Suprapubic skin (tissue), 4 donors: ENCODE data around the gene PIGV. TPM values are rescaled to one million over a fixed set of nuclear protein-coding genes. Genes with fewer than 3 reads are reported as not detected.
A peak's percentile ranks its signal among the peaks of the same experiment; 100 is the strongest.

ENCODE experiments used
- DNase-seq, 2 donors: peaks; one replicate each; pipeline ENCODE4 v3.0.0-alpha.2; 2019; ENCODE audit warnings: low spot score in 2 of 2
- H3K27ac ChIP-seq: fragments of 200-600 bp; sonication (generic); one replicate; pipeline ENCODE4 v1.5.1; 2019
- H3K27me3 ChIP-seq: fragments of 200-600 bp; sonication (generic); one replicate; pipeline ENCODE4 v1.5.1; 2019
- H3K36me3 ChIP-seq: fragments of 200-600 bp; sonication (generic); one replicate; pipeline ENCODE4 v1.5.1; 2019
- H3K4me1 ChIP-seq: fragments of 200-600 bp; sonication (generic); one replicate; pipeline ENCODE4 v1.5.1; 2019
- H3K4me3 ChIP-seq: fragments of 200-600 bp; sonication (generic); one replicate; pipeline ENCODE4 v1.5.1; 2019; ENCODE audit warnings: mild to moderate bottlenecking
- H3K9me3 ChIP-seq: fragments of 200-600 bp; sonication (generic); one replicate; pipeline ENCODE4 v1.5.1; 2019
- EP300 ChIP-seq: sonication (generic); formaldehyde crosslinking; IDR thresholded peaks from one replicate; pipeline ENCODE4 v1.6.1; 2017; ENCODE audit warnings: antibody characterized with exemption
- POLR2A ChIP-seq, 2 donors: fragments of 450-650 bp; IDR thresholded peaks; one replicate each; pipeline ENCODE4 v1.6.1; 2017; ENCODE audit warnings: antibody characterized with exemption in 2 of 2, mild to moderate bottlenecking in 2 of 2, moderate library complexity in 2 of 2
- POLR2AphosphoS5 ChIP-seq, 3 donors: sonication (generic); formaldehyde crosslinking; IDR thresholded peaks; one replicate each; pipeline ENCODE4 v1.6.1; 2017; ENCODE audit warnings: antibody characterized with exemption in 3 of 3
- WGBS: methylation state at CpG from one replicate; pipeline ENCODE4 v1.1.5; 2018; 5-methylcytosine and 5-hydroxymethylcytosine counted together
- total RNA-seq, 4 donors: library from RNA; depleted of rRNA; stranded (reverse); fragments of >200 nt; gene quantifications; one replicate each; pipeline ENCODE4 v1.1.0, GENCODE V29; 2016
- TF ChIP-seq, protein P1 (sequence below), 2 donors: fragments of 200-600 bp in 1 of 2; fragments of 450-650 bp in 1 of 2; sonication (generic) in 1 of 2; IDR thresholded peaks; one replicate each; pipeline ENCODE4 v1.5.1; 2016 to 2019; ENCODE audit warnings: antibody characterized with exemption in 2 of 2, mild to moderate bottlenecking in 1 of 2, moderate library complexity in 1 of 2

The PIGV gene
- total RNA-seq, 4 donors from 2014 or later, result 15.9 to 31.5 (median 25.6) TPM

DNA sequence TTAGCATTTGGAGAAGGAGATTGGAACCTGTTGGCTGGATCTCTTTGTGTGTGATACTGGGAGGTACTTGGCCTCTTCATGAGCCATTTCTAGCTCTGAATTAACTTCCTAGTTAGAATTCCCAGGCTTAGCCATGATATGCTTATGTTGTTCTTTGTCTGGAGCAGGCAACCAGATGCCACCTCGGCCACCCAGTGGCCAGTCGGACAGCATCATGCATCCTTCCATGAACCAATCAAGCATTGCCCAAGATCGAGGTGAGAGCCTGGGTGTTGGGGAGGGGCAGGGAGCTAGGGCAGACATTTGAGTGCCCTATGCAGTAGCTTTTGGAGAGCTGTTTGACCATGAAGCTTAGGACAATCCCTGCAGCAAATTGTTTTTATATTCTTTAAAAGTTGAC, 26.5 kb upstream of the PIGV start:
- no peak for DNase-seq
- H3K4me3 ChIP-seq, result no peak overlapping the region
- no peak overlapping the region for H3K27ac ChIP-seq
- TF ChIP-seq POLR2AphosphoS5 (IDR thresholded peaks at IDR 0.05), result no peak
- no peak for TF ChIP-seq EP300
- TF ChIP-seq POLR2A (IDR thresholded peaks at IDR 0.05), result no peak
- TF ChIP-seq, protein P1, sequence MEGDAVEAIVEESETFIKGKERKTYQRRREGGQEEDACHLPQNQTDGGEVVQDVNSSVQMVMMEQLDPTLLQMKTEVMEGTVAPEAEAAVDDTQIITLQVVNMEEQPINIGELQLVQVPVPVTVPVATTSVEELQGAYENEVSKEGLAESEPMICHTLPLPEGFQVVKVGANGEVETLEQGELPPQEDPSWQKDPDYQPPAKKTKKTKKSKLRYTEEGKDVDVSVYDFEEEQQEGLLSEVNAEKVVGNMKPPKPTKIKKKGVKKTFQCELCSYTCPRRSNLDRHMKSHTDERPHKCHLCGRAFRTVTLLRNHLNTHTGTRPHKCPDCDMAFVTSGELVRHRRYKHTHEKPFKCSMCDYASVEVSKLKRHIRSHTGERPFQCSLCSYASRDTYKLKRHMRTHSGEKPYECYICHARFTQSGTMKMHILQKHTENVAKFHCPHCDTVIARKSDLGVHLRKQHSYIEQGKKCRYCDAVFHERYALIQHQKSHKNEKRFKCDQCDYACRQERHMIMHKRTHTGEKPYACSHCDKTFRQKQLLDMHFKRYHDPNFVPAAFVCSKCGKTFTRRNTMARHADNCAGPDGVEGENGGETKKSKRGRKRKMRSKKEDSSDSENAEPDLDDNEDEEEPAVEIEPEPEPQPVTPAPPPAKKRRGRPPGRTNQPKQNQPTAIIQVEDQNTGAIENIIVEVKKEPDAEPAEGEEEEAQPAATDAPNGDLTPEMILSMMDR (IDR thresholded peaks at IDR 0.05), result no peak
- WGBS, result 68% methylated on average over 3 of the region's 3 CpGs
- no peaks in the 10 kb centered on the region for H3K27me3 ChIP-seq
- no peaks in the 10 kb centered on the region for H3K9me3 ChIP-seq
- H3K4me1 ChIP-seq, result no peaks in the 10 kb centered on the region
- peaks cover 72% of the 10 kb centered on the region for H3K36me3 ChIP-seq

DNA sequence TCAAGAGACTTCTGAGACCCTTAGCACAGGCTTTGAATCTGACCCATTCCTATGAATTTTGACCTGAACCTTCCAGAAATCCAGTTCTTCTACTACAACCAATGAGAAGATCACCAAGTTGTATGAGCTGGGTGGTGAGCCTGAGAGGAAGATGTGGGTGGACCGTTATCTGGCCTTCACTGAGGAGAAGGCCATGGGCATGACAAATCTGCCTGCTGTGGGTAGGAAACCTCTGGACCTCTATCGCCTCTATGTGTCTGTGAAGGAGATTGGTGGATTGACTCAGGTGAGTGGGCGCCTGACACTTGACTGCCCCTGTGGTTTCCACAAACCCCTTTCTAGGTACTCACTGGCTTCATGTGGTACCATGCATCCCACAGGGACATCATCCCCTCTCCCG, 20.0 kb upstream of the PIGV start:
- Histone ChIP-seq H3K27ac (no peak overlapping the region), H3K4me3 (no peak overlapping the region), H3K27me3 (no peaks in the 10 kb centered on the region), H3K36me3 (peaks cover 90% of the 10 kb centered on the region), H3K9me3 (no peaks in the 10 kb centered on the region), H3K4me1 (peaks cover 30% of the 10 kb centered on the region)
- 93% methylated on average over 4 of the region's 4 CpGs for WGBS
- no peak for TF ChIP-seq POLR2AphosphoS5 (IDR thresholded peaks at IDR 0.05)
- no peak for TF ChIP-seq POLR2A (IDR thresholded peaks at IDR 0.05)
- TF ChIP-seq EP300, result no peak
- TF ChIP-seq, protein P1 (IDR thresholded peaks at IDR 0.05), result no peak
- no peak for DNase-seq

GRCh38 chr1:26768755-26769154, 19.0 kb upstream of the PIGV start:
- no peaks in the 10 kb centered on the region for H3K9me3 ChIP-seq
- H3K36me3 ChIP-seq, result peaks cover 90% of the 10 kb centered on the region
- peaks cover 30% of the 10 kb centered on the region for H3K4me1 ChIP-seq
- no peak overlapping the region for H3K4me3 ChIP-seq
- 3% methylated on average over 3 of the region's 3 CpGs for WGBS
- no peaks in the 10 kb centered on the region for H3K27me3 ChIP-seq
- TF ChIP-seq POLR2A (IDR thresholded peaks at IDR 0.05), result no peak
- no peak for TF ChIP-seq POLR2AphosphoS5 (IDR thresholded peaks at IDR 0.05)
- TF ChIP-seq, protein P1 (IDR thresholded peaks at IDR 0.05), result no peak
- TF ChIP-seq EP300, result no peak
- H3K27ac ChIP-seq, result no peak overlapping the region
- no peak for DNase-seq

- peak overlapping the region; percentile 46 for H3K27ac ChIP-seq
- no peak for DNase-seq
- peaks cover 30% of the 10 kb centered on the region for H3K4me1 ChIP-seq
- 44% methylated on average over 3 of the region's 3 CpGs for WGBS
- TF ChIP-seq POLR2A (IDR thresholded peaks at IDR 0.05) (no peak), EP300 (no peak), POLR2AphosphoS5 (IDR thresholded peaks at IDR 0.05) (no peak)
- TF ChIP-seq, protein P1 (IDR thresholded peaks at IDR 0.05), result no peak
- no peaks in the 10 kb centered on the region for H3K9me3 ChIP-seq
- peaks cover 93% of the 10 kb centered on the region for H3K36me3 ChIP-seq
- H3K27me3 ChIP-seq, result no peaks in the 10 kb centered on the region
- no peak overlapping the region for H3K4me3 ChIP-seq
Observed at GRCh38 chr1:26771285-26771642, 16.5 kb upstream of the PIGV start.

- no peak for TF ChIP-seq EP300
- no peak for TF ChIP-seq POLR2A (IDR thresholded peaks at IDR 0.05)
- TF ChIP-seq, protein P1 (IDR thresholded peaks at IDR 0.05), result no peak
- no peak for TF ChIP-seq POLR2AphosphoS5 (IDR thresholded peaks at IDR 0.05)
- DNase-seq, result no peak
- WGBS, result 92% methylated on average over 2 of the region's 2 CpGs
- H3K36me3 ChIP-seq, result peaks cover 93% of the 10 kb centered on the region
- peak overlapping the region; percentile 4 for H3K27ac ChIP-seq
- H3K27me3 ChIP-seq, result no peaks in the 10 kb centered on the region
- peaks cover 30% of the 10 kb centered on the region for H3K4me1 ChIP-seq
- no peak overlapping the region for H3K4me3 ChIP-seq
- no peaks in the 10 kb centered on the region for H3K9me3 ChIP-seq
Observed at GRCh38 chr1:26771643-26772321, 16.0 kb upstream of the PIGV start.
